Smooth muscle cell of the brain vasculature (primary cell): ENCODE measurements around the gene OSMR.
A peak's percentile ranks its signal among the peaks of the same experiment; 100 is the strongest.

Experiments
- DNase-seq: peaks from one replicate; pipeline ENCODE4 v3.0.0-alpha.2; 2012; ENCODE audit warnings: low read depth, low spot score

OSMR gene

GRCh38 chr5:38845526-38846378, at the start of gene OSMR:
OSMR (plus strand) TSS chr5:38846012; CDS start chr5:38869045, 23,033 bp downstream.
- DNase-seq: peak; percentile 90

- no peak for DNase-seq
Observed at GRCh38 chr5:38796742-38797108, 49.1 kb upstream of the OSMR start.

- DNase-seq: no peak
Observed at GRCh38 chr5:38797838-38798237, 48.0 kb upstream of the OSMR start.

GRCh38 chr5:38799556-38800377, 46.0 kb upstream of the OSMR start:
- DNase-seq: no peak

- DNase-seq: no peak
Observed at GRCh38 chr5:38800515-38800914, 45.3 kb upstream of the OSMR start.

- DNase-seq: no peak
Observed at GRCh38 chr5:38802125-38802524, 43.7 kb upstream of the OSMR start.

GRCh38 chr5:38803246-38803645, 42.6 kb upstream of the OSMR start:
- DNase-seq: no peak

- peak; percentile 85 for DNase-seq
Observed at GRCh38 chr5:38806775-38807258, 39.0 kb upstream of the OSMR start.

GRCh38 chr5:38807570-38808483, 38.0 kb upstream of the OSMR start:
- no peak for DNase-seq

- DNase-seq: no peak
Observed at GRCh38 chr5:38808666-38809343, 37.0 kb upstream of the OSMR start.

GRCh38 chr5:38809388-38810359, 36.1 kb upstream of the OSMR start:
- DNase-seq: peak; percentile 88

GRCh38 chr5:38814879-38815278, 30.9 kb upstream of the OSMR start:
- no peak for DNase-seq

- no peak for DNase-seq
Observed at GRCh38 chr5:38816083-38817030, 29.5 kb upstream of the OSMR start.

- no peak for DNase-seq
Observed at GRCh38 chr5:38821679-38822078, 24.1 kb upstream of the OSMR start.

- no peak for DNase-seq
Observed at GRCh38 chr5:38823503-38823902, 22.3 kb upstream of the OSMR start.

GRCh38 chr5:38824821-38825220, 21.0 kb upstream of the OSMR start:
- DNase-seq: no peak

- DNase-seq: no peak
Observed at GRCh38 chr5:38825494-38825893, 20.3 kb upstream of the OSMR start.

- DNase-seq: no peak
Observed at GRCh38 chr5:38827525-38827924, 18.3 kb upstream of the OSMR start.
